WTC11 (cell line): ENCODE data around the gene ADAM22. TPM values are rescaled to one million over a fixed set of nuclear protein-coding genes. Genes with fewer than 3 reads are reported as not detected.

Experiments
- AFF4 ChIP-seq: sonication (generic); formaldehyde crosslinking; IDR thresholded peaks from 2 replicates; pipeline ENCODE4 v1.8.1; 2023; ENCODE audit warnings: mild to moderate bottlenecking, missing genetic modification reagents, borderline replicate concordance
- ARID4B ChIP-seq: sonication (generic); formaldehyde crosslinking; IDR thresholded peaks from 2 replicates; pipeline ENCODE4 v1.8.0; 2023; ENCODE audit warnings: missing genetic modification reagents, mild to moderate bottlenecking, borderline replicate concordance
- CTCF ChIP-seq: fragments of 200-600 bp; IDR thresholded peaks from 2 replicates; pipeline ENCODE4 v1.8.0; 2022; ENCODE audit warnings: antibody characterized with exemption
- ELF4 ChIP-seq: sonication (generic); formaldehyde crosslinking; IDR thresholded peaks from 2 replicates; pipeline ENCODE4 v1.8.1; 2022; ENCODE audit warnings: low read depth, mild to moderate bottlenecking, moderate library complexity, missing genetic modification reagents
- FOXP1 ChIP-seq: sonication (generic); formaldehyde crosslinking; IDR thresholded peaks from 2 replicates; pipeline ENCODE4 v1.8.0; 2022; ENCODE audit warnings: missing genetic modification reagents, mild to moderate bottlenecking, moderate library complexity, borderline replicate concordance
- FOXP4 ChIP-seq: sonication (generic); formaldehyde crosslinking; IDR thresholded peaks from 2 replicates; pipeline ENCODE4 v1.8.0; 2022; ENCODE audit warnings: mild to moderate bottlenecking, missing genetic modification reagents
- HMGXB4 ChIP-seq: sonication (generic); formaldehyde crosslinking; IDR thresholded peaks from 2 replicates; pipeline ENCODE4 v1.8.1; 2023; ENCODE audit warnings: mild to moderate bottlenecking, moderate library complexity, missing genetic modification reagents
- MYBL2 ChIP-seq: sonication (generic); formaldehyde crosslinking; IDR thresholded peaks from 2 replicates; pipeline ENCODE4 v1.8.1; 2023; ENCODE audit warnings: mild to moderate bottlenecking, moderate library complexity, missing genetic modification reagents
- NFE2L1 ChIP-seq: sonication (generic); formaldehyde crosslinking; IDR thresholded peaks from 2 replicates; pipeline ENCODE4 v1.8.1; 2023; ENCODE audit warnings: missing genetic modification reagents
- NFYB ChIP-seq: sonication (generic); formaldehyde crosslinking; conservative IDR thresholded peaks from 2 replicates; pipeline ENCODE4 v1.8.0; 2022; ENCODE audit warnings: low read depth, missing genetic modification reagents
- RORB ChIP-seq: fragments of 250-450 bp; sonication (Bioruptor Pico); IDR thresholded peaks from 2 replicates; pipeline ENCODE4 v1.9.0; 2021; ENCODE audit warnings: mild to moderate bottlenecking
- SOX15 ChIP-seq: fragments of 250-450 bp; sonication (Bioruptor Pico); IDR thresholded peaks from 2 replicates; pipeline ENCODE4 v1.9.0; 2021; ENCODE audit warnings: mild to moderate bottlenecking
- TEAD1 ChIP-seq: sonication (generic); formaldehyde crosslinking; IDR thresholded peaks from 2 replicates; pipeline ENCODE4 v1.8.0; 2022; ENCODE audit warnings: mild to moderate bottlenecking, missing genetic modification reagents
- TP53 ChIP-seq: sonication (generic); formaldehyde crosslinking; IDR thresholded peaks from 2 replicates; pipeline ENCODE4 v1.8.1; 2023; ENCODE audit warnings: mild to moderate bottlenecking, missing genetic modification reagents
- ZNF138 ChIP-seq: sonication (generic); formaldehyde crosslinking; conservative IDR thresholded peaks from 2 replicates; pipeline ENCODE4 v1.8.1; 2022; ENCODE audit warnings: mild to moderate bottlenecking, moderate library complexity, missing genetic modification reagents
- ZNF281 ChIP-seq: sonication (generic); formaldehyde crosslinking; IDR thresholded peaks from 2 replicates; pipeline ENCODE4 v1.8.0; 2023; ENCODE audit warnings: mild to moderate bottlenecking, missing genetic modification reagents
- ZNF396 ChIP-seq: fragments of 250-450 bp; sonication (Bioruptor Pico); IDR thresholded peaks from 2 replicates; pipeline ENCODE4 v1.8.0; 2021; ENCODE audit warnings: mild to moderate bottlenecking, moderate library complexity, borderline replicate concordance
- total RNA-seq: library from RNA; stranded (reverse); gene quantifications from 3 replicates; pipeline ENCODE4 v1.2.3, GENCODE V29; 2021

ADAM22 gene
- total RNA-seq, 1 experiment from 2014 or later = 12.4 TPM

- TF ChIP-seq ARID4B (CRISPR knock-in tag) (peak; percentile 75; the same call in 1 of the 2 replicates), CTCF (peak; percentile 95), TP53 (peak; percentile 23; the same call in 1 of the 2 replicates), NFE2L1 (no peak), AFF4 (CRISPR knock-in tag) (no peak), FOXP1 (CRISPR knock-in tag) (no peak), SOX15 (CRISPR knock-in tag) (no peak), FOXP4 (CRISPR knock-in tag) (peak; percentile 65), ELF4 (CRISPR knock-in tag) (no peak), ZNF281 (CRISPR knock-in tag) (no peak), ZNF138 (CRISPR knock-in tag) (no peak), HMGXB4 (peak; percentile 58; the same call in 1 of the 2 replicates), RORB (CRISPR knock-in tag) (no peak), MYBL2 (CRISPR knock-in tag) (0 out of 2 replicates have a peak, but pooled peaks have one; percentile 22), TEAD1 (CRISPR knock-in tag) (peak; percentile 78; the same call in 1 of the 2 replicates), NFYB (no peak), ZNF396 (no peak)
Measured at GRCh38 chr7:88219781-88220747, 286.0 kb downstream of the ADAM22 start, which contains the start of gene SRI (continued).
